ENCODE results near the gene ADGRG2.

The ADGRG2 gene

DNA sequence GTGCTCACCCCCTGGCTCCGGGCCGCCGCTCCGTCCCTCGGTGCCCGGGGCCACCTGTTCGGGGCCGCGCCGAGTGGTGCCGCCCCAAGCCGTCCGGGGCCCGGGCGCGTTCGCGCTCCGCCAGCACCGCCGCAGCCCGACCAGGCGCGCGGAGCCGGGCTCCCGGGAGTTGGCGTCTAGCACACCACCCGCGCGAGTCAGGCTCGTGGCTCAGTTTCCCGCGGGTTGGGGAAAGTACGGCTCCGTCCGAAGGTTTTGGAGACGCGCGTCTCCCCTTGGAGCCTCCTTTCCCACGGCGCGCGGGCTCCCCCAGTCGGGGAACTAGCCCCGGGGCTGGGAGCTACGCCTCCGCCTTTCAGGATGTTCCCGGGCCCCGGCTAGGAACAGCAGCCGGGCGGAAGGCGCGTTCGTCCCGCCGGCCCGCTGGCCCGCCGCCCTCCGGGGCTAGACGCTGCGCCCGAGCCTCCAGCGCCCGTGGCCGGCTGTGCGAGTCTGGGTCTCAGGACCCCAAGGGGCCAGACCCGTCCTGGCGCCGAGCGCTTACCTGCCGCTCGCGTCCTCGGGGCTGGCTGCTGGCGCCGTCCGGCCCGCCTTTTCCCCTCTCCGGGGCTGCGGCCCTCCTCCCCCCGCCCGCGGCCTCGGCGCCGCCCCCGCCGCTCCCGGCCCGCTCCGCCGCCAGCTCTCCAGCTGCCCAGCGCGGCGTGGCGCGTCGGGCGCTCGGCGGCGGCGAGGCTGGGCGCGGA, at the start of gene ADGRG2:
TSS of gene ADGRG2 (minus strand) at position 571 of the 743 bp plus-strand sequence. CDS start 53,634 bp downstream, outside the sequence.
- no peak for DNase-seq (ENCODE audit: low read depth, low spot score)

- DNase-seq (ENCODE audit: low read depth, low spot score): no peak
These were observed 46.3 kb upstream of the ADGRG2 start for GRCh38 chrX:19168609-19169008.

DNA sequence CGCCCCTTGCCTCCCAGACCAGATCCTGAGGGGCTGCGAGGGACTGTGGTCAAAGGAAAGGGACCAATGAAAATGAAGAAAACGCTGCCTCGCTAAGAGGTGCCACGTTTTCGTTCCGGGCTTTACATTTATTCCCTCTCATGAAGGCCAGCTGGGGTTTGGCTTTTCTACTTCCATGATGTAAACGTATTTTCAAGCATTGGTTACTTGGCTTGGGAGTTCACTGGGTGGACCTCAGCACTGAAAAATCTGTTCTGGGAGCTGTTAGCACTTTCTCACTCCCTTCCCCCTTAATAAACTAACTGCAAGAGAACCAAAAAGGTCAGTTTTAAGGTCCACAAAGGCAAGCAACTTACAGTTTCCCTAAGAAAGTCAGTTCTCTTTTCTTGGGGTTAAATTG, 40.6 kb upstream of the ADGRG2 start:
- no peak for DNase-seq (ENCODE audit: low read depth, low spot score)

- no peak for DNase-seq (ENCODE audit: low read depth, low spot score)
These were observed 33.9 kb upstream of the ADGRG2 start for GRCh38 chrX:19156186-19156585.

- DNase-seq (ENCODE audit: low read depth, low spot score): no peak
These were observed 30.5 kb upstream of the ADGRG2 start for GRCh38 chrX:19152762-19153161.

GRCh38 chrX:19137067-19137466, 14.8 kb upstream of the ADGRG2 start:
- no peak for DNase-seq (ENCODE audit: low read depth, low spot score)

GRCh38 chrX:19133784-19134183, 11.5 kb upstream of the ADGRG2 start:
- DNase-seq (ENCODE audit: low read depth, low spot score): no peak

GRCh38 chrX:19133231-19133630, 11.0 kb upstream of the ADGRG2 start:
- no peak for DNase-seq (ENCODE audit: low read depth, low spot score)

GRCh38 chrX:19130628-19131027, 8.4 kb upstream of the ADGRG2 start:
- no peak for DNase-seq (ENCODE audit: low read depth, low spot score)

GRCh38 chrX:19129694-19130093, 7.4 kb upstream of the ADGRG2 start:
- DNase-seq (ENCODE audit: low read depth, low spot score): no peak

- DNase-seq (ENCODE audit: low read depth, low spot score): no peak
These were observed 5.4 kb upstream of the ADGRG2 start for GRCh38 chrX:19127649-19128168.

DNA sequence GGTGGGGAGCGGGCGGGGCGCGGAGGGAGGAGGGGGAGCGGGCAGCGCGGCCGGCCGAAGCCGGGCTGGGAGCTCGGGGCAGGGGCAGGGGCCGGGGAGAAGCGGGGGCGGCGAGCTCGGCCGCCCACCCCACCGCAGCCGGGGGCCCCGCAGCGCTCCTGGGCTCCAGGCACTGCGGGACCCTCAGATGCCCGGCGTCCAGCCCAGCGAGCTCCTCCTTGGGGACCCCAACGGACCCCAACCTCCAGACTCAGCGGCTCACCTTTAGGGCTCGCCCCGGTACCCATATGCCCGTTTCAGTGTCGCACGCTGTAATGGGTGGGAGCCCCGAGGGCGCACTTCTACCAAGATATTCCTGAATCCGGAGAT, 357 bp upstream of the ADGRG2 start:
- DNase-seq (ENCODE audit: low read depth, low spot score): no peak

GRCh38 chrX:19121466-19121865, 802 bp downstream of the ADGRG2 start:
- DNase-seq (ENCODE audit: low read depth, low spot score): no peak

DNA sequence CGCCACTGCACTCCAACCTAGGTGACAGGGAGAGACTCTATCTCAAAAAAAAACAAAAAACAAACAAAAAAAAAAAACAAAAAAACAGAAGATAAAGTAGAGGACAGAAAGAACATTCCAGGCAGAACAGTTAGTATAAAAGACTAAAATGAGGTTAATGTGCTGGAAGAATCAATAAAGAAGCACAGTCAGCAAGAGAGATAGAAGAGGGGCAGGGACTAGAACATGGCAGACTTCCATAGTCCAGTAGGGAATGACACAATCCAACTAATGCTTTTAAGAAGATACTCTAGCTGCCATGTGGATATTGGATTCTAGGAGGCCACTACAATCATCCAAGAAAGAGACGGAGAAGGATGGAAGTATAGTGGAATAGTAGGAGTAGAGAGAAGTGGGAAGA, 11.6 kb downstream of the ADGRG2 start:
- DNase-seq (ENCODE audit: low read depth, low spot score): no peak

- DNase-seq (ENCODE audit: low read depth, low spot score): no peak
These were observed 15.2 kb downstream of the ADGRG2 start for GRCh38 chrX:19107035-19107434.

DNA sequence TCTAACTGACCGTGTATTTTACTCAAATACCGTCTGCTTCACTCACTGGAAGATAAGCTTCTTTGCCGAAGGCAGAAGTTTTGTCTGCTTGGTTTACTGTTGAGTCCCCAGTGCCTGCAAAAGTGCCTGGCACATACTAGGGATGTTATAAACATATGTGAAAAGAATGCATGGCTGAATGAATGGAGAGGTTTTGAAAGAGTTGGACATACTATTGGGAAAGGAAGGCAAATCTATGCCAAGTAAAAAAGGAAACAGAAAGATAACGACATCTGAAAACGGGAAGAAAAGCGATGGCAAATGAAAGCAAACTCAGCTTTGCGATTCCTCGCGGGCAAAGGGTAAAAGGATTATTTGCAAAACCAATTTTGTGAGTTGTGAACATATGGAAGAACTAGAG, 21.7 kb downstream of the ADGRG2 start:
- DNase-seq (ENCODE audit: low read depth, low spot score): no peak

DNA sequence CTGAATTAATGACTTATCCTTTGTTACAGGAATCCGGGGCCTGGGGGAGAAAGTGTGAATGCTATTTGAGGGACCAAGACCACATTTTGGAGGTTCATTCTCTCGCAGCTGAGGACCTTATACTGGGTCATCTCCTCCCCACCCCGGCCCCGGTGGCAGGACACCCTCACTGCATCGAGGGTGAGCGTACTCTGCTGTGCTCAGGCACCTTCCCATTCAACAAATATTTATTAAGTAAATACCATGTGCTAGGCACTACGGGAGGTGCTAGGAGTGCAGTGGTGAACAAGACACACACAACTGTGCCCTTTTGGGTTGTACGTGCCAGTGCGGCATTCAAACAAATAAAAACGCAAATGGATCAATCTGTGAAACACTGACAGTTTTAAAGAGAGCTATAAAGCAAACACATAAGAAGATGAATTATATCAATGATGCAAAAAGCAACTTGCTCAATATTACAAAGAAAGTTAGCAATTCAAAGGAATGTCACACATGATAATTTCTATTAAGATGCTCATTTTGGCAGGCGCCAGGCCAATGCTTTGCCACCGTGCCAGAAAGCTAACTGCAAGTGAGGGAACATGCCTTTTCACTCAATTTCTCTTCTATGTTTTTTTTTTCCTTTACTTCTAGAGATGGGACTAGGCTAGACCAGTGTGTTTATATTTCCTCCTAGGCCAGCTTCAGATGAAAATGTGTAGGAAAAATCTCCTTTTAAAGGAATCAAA, 24.6 kb downstream of the ADGRG2 start:
- no peak for DNase-seq (ENCODE audit: low read depth, low spot score)

DNA sequence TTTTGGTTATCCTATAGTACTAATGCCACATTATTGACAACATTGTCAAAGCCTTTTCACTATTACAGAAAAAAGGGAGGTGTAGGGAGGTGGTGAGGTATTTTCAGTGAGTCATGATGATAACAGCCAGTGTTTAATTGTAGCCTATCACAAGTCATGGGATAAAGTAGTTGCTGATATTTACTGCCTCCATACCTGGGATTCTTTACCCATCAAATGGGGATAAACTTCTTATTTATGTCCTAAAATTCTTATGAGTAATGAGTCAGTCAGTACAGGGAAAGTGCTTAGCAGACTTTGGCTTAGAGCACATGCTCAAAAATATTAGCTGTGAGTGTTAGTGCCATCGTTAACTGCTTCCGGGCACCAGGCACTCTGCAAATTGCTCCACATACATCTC, 25.7 kb downstream of the ADGRG2 start:
- DNase-seq (ENCODE audit: low read depth, low spot score): no peak

GRCh38 chrX:19094654-19095053, 27.6 kb downstream of the ADGRG2 start:
- no peak for DNase-seq (ENCODE audit: low read depth, low spot score)

- no peak for DNase-seq (ENCODE audit: low read depth, low spot score)
These were observed 30.7 kb downstream of the ADGRG2 start for GRCh38 chrX:19091596-19091995.

- DNase-seq (ENCODE audit: low read depth, low spot score): no peak
These were observed 32.7 kb downstream of the ADGRG2 start for GRCh38 chrX:19089555-19090040.

GRCh38 chrX:19086102-19086772, 36.0 kb downstream of the ADGRG2 start:
- no peak for DNase-seq (ENCODE audit: low read depth, low spot score)

All from activated naive CD8-positive, alpha-beta T cell treated with anti-CD3 and anti-CD28 coated beads, Interleukin-2, amount 50 U/mL, for 16 hours (primary cell).